ENCODE measurements around the gene PTPRF.
"Not testable (repeated sequence)": the region's sequence is repeated elsewhere in the genome, so short reads cannot be mapped to it uniquely, and the experiment has no call there.

The PTPRF gene

DNA sequence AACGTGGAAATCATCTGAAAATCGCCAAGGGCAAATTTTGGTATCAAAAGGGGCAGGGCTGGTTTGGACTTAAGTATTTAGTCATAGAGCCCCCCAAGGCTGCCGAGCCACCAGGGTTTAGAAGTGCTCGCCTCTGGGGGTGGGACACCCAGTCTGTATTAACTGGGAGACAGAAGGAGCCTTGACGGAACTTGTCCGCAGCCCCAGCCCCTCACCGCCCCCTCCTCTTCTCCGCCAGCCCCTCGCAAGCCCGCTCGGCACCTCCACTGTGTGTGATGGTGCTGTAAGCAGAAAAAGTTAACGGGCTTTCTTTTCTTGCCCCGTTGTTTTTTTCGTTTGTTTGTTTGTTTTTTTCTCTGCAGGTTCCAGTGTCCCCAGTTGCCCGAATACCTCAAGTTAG lies 81.7 kb downstream of the PTPRF start:
- DNase-seq: no peak

DNA sequence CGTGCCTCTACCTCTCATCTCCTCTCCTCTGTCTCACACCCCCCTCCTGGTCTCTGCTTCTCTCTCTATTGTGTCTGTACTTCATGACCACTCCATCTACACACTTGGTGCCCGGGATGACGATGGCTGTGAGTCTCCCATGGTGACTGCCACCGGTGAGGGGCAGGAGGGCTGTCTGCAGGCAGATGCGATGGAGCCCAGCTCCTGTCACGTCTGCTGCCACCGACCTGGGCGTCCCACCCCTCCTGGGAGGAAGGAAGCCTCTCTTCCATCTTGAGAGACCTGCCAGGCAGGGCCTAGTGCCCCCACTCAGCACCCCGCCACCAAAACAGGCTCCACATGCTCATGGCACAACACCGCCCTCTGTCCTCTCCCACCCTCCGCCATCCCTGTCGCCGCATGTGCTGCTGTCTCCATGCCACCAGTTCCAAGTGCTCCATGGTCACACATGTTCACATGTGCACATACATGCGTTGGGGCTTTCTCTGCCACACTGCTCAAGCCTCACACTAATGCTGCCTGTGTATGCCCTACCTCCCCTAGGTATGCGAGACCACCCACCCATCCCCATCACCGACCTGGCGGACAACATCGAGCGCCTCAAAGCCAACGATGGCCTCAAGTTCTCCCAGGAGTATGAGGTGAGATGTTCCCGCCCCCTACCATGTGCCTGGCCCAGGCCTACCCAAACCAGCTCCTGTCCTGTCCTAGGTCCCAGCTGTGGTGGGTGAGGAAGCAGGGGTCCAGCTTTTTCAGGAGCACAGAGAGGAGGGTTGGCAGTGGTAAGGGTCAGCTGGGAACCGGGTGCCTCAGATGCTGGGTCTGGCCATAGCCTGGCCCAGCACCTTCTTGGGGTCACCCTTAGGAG lies 82.6 kb downstream of the PTPRF start:
- DNase-seq: no peak

DNA sequence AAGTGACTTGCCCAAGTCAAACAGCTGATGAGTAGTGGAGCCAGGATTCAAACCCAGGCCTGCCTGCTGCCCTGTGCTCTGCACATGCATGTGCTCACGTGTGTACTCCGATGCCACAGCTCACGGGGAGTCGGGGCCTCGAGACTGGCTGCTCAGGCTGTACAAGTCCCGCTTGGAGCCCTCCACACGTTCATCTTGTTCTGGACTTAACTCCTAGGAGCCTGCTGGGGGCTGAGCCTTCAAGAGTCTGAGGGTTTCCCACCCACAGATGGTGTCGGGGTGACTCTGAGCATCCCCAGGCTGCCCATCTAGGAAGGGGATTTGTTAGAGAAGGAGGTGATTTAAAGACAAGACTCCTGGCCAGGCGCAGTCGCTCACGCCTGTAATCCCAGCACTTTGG lies 83.5 kb downstream of the PTPRF start:
- DNase-seq: no peak

DNA sequence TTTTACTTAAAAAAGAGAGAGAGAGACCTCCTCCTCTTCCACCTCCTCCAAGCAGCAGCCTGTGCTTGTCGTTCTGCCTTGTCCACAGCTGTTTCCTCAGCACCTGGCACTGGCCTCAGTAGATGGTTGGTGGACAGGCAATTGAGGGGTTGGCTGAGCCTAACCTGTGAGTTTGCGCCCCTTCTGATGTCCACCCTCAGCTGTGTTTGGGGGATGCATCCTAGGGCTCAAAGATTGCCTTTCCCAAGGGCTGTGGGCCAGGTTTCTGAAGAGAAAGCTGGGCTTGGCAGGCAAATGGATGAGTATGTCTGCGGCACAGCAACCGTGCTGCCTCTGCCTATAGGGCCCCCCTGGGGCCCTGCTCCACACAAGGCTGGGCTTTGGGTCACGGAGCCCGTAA lies 84.2 kb downstream of the PTPRF start:
- DNase-seq: no peak

DNA sequence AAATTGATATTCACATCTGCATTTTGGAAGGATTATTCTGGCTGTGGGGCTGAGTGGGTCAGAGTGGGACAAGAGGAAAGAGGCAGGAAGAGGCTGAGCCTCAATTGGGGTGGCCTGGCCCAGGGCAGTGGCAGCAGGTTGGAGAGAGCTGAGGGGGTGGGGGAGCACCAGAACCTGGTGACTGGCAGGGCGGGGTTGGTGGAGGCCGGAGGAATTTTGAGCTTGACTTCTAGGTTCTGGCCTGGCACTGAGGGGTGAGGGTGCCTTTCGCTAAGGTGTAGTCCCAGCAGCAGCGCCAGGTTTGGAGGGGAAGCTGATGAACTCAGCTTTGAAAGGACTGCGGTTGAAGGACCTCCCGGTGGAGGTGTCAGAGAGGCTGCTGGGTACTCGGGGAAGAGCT lies 85.7 kb downstream of the PTPRF start:
- DNase-seq: no peak

DNA sequence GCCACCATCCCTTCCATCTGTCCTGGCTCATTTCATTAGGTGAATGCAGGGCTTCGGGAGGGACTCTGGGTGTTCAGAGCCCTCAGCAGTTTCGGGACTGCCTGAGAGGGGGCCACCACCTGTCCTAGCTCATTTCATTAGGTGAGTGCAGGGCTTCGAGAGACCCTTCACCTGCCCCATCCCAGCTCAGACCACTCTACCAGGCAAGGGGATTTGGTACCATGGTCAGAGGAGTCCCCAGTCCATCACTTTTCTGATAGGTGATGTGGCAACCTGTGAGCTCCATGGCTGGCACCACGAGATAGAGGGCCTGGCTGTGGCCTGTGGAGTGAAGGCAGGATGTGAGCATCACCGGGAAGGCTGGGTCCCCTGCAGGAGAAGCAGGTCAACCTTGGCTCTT lies 86.3 kb downstream of the PTPRF start:
- no peak for DNase-seq

DNA sequence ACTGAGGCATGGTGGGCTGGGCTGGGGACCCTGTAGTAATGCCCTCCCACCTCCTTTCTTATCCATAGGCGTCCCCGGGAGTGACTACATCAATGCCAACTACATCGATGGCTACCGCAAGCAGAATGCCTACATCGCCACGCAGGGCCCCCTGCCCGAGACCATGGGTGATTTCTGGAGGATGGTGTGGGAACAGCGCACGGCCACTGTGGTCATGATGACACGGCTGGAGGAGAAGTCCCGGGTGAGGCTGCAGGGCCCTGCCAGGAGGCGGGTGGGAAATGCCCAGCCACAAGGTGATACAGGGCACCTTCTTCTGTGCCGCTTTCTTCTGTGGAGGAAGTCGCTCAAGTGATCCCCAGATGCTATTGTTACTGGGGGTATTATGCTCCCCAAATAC lies 87.0 kb downstream of the PTPRF start:
- no peak for DNase-seq

DNA sequence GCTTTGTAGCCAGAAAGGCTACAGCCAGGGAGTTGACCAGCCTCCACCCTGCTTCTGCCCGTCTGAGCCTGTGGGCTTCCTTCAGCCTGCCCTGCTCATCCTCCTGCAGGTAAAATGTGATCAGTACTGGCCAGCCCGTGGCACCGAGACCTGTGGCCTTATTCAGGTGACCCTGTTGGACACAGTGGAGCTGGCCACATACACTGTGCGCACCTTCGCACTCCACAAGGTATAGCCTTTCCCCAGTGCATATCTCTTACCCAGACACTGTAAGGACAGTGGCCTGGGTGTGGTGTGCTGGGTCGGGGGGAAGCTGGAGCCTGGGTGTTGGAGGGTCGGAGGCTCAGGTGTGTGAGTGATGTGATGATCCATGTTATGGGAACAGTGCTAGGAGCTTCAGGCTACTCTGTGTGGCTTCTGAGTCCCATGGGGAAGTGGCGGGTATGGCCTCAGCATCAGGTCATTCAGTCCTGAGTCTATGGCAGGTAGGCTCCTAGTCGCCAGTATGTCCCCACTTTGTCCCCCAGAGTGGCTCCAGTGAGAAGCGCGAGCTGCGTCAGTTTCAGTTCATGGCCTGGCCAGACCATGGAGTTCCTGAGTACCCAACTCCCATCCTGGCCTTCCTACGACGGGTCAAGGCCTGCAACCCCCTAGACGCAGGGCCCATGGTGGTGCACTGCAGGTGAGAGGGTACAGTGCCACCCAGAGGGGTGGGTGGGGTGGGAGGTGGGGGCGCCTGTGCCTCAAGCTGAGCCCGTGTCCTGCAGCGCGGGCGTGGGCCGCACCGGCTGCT lies 88.0 kb downstream of the PTPRF start:
- no peak for DNase-seq

DNA sequence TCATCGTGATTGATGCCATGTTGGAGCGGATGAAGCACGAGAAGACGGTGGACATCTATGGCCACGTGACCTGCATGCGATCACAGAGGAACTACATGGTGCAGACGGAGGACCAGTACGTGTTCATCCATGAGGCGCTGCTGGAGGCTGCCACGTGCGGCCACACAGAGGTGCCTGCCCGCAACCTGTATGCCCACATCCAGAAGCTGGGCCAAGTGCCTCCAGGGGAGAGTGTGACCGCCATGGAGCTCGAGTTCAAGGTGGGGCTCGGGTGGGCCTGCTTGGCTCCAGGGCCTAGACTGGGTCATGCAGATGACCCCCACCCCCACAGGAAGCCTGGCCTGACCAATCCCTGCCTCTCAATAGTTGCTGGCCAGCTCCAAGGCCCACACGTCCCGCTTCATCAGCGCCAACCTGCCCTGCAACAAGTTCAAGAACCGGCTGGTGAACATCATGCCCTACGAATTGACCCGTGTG lies 88.7 kb downstream of the PTPRF start:
- no peak for DNase-seq

DNA sequence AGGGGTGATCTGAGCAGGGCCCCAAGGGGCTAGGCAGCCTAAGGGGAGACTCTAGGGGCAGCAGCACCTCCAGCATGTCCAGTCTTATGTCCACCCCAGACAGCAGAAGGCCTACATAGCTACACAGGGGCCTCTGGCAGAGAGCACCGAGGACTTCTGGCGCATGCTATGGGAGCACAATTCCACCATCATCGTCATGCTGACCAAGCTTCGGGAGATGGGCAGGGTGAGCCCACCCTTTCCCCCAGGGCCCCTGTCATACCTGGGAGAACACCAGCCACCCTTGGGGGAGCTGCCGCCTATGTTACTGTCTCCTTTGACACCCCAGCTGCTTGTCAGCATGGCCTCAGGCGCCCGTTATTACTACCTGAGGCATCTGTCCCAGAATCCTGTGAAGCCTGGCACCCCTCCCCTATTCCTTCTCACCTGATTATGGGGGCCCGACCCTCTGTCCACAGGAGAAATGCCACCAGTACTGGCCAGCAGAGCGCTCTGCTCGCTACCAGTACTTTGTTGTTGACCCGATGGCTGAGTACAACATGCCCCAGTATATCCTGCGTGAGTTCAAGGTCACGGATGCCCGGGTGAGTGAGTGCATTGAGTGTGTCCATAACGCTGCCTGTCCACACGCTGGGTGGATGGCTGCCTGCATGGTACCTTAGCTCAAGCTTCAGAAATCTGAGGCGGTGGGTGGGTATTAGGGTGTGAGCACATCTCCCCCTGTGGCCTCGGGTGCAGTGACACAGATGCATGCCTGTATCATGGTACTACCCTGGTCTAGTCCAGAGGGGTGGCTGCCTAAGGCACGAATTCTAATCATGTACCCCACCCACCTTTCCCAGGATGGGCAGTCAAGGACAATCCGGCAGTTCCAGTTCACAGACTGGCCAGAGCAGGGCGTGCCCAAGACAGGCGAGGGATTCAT lies 89.6 kb downstream of the PTPRF start:
- DNase-seq: no peak

DNA sequence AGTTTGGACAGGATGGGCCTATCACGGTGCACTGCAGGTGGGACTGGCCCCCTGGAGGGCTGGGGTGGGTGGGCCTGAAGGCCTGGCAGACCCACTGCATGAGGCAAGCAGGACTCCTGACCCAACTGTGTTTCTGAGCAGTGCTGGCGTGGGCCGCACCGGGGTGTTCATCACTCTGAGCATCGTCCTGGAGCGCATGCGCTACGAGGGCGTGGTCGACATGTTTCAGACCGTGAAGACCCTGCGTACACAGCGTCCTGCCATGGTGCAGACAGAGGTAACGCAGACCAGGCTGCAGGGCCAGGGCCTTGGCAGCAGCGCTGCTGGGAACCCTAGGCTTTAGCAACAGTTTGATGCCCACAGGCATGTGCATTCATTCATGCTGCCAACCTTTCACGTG lies 90.3 kb downstream of the PTPRF start:
- no peak for DNase-seq

DNA sequence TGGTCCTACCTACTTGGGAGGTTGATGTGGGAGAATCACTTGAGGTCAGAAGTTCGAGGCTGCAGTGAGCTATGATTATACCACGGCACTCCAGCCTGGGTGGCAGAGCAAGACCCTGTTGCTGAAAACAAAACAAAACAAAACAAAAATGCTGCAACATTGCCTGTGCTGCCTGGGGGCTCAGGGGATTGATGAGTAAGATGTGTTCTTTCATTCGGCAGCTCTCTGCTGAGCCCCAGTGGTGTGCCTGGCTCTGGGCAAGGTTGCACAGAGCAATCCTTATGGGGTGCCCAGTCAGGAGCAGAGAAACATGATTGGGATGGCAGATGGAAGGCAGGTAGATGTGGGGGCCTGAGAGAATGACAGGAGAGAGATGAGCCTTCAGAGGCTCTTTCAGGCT lies 90.7 kb downstream of the PTPRF start:
- no peak for DNase-seq

DNA sequence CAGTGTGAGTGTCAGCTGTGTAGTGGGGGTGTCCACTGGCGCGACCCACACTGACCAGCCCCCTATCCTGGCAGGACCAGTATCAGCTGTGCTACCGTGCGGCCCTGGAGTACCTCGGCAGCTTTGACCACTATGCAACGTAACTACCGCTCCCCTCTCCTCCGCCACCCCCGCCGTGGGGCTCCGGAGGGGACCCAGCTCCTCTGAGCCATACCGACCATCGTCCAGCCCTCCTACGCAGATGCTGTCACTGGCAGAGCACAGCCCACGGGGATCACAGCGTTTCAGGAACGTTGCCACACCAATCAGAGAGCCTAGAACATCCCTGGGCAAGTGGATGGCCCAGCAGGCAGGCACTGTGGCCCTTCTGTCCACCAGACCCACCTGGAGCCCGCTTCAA lies 91.2 kb downstream of the PTPRF start:
- no peak for DNase-seq

DNA sequence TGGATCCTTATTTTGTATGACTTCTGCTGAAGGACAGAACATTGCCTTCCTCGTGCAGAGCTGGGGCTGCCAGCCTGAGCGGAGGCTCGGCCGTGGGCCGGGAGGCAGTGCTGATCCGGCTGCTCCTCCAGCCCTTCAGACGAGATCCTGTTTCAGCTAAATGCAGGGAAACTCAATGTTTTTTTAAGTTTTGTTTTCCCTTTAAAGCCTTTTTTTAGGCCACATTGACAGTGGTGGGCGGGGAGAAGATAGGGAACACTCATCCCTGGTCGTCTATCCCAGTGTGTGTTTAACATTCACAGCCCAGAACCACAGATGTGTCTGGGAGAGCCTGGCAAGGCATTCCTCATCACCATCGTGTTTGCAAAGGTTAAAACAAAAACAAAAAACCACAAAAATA lies 91.8 kb downstream of the PTPRF start:
- DNase-seq: no peak

DNA sequence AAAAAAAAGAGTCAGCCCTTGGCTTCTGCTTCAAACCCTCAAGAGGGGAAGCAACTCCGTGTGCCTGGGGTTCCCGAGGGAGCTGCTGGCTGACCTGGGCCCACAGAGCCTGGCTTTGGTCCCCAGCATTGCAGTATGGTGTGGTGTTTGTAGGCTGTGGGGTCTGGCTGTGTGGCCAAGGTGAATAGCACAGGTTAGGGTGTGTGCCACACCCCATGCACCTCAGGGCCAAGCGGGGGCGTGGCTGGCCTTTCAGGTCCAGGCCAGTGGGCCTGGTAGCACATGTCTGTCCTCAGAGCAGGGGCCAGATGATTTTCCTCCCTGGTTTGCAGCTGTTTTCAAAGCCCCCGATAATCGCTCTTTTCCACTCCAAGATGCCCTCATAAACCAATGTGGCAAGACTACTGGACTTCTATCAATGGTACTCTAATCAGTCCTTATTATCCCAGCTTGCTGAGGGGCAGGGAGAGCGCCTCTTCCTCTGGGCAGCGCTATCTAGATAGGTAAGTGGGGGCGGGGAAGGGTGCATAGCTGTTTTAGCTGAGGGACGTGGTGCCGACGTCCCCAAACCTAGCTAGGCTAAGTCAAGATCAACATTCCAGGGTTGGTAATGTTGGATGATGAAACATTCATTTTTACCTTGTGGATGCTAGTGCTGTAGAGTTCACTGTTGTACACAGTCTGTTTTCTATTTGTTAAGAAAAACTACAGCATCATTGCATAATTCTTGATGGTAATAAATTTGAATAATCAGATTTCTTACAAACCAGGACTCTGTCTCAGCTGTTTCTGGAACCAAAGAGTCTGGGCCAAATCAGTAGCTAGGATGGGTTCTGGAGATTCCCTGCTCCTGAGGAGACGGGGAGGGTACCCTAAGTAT lies 92.5 kb downstream of the PTPRF start:
- DNase-seq: no peak

DNA sequence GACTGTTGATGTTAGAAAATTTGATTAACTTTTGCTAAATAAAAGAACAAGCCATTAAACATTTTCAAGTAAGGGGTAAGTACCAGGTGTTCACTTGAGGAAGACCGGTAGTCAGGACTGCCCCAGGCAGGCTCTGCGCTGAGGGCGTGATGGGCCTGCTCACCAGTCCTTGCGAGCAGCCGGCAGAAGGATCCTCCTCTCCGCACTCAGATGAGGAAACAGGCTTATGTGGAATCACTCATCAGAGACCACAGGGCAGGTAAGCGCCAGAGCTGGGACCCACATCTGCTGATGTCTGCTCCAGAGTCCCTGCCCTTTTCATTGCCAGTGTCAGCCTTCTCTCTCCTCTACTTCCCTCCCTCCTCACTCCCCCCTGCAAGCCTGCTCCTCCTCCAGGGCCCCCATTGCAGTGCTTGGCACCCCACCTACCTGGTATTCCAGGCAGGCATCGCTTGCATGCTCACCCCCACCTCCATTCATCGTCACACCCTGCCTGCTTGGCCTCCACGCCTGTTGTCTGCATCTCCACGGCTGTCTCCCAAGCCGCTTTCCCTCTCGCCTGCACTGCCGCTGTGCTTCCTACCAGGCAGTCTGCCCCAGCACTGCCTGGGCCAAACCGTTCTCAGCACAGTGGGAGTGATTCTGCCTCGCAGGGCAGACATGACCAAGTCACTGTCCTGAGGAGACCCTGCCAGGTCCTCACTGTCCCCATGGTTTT lies 94.5 kb downstream of the PTPRF start:
- no peak for DNase-seq

DNA sequence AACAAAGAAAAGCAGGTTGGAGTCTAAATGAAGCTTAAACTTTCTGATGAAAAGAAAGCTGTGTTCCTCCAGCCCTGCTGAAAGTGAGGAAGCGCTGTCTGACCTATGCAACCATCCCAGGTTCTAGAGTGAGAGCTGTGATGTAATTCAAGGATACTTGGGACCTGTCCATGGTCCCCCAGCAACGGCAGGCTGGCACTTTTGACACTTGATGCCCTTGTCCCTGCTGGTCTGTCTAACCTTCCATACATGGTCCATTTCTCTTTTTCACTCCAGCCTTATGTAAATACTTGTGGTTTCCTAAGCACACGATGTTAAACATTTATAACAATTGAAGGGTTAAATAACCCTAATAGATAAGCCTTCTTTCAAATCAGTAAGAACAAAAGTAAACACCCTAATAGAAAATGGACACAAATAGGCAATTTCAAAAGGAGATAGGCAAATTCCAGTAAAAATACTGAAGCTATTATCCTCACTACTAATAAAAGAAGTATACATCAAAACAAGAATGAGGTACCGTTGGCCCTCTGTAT lies 101.5 kb downstream of the PTPRF start:
- no peak for DNase-seq

DNA sequence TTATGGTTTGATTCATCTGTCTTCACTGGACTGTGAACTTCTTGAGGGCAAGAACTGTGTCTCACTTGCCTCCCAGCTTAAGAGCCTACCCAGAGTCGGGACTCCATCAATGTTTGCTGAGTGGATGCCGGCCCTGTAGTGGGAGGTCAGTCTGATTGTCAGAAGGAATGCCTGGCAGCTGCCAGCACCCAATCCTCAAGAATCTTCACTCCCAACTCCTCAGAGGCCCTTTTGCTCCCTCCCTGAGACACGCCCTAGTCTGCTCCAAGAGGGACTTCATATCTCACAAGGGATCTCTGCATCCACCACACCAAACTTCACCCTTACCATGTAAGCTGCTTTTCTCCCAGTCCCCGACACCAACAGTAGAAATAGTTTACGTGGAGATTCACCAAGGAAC lies 104.0 kb downstream of the PTPRF start:
- no peak for DNase-seq

DNA sequence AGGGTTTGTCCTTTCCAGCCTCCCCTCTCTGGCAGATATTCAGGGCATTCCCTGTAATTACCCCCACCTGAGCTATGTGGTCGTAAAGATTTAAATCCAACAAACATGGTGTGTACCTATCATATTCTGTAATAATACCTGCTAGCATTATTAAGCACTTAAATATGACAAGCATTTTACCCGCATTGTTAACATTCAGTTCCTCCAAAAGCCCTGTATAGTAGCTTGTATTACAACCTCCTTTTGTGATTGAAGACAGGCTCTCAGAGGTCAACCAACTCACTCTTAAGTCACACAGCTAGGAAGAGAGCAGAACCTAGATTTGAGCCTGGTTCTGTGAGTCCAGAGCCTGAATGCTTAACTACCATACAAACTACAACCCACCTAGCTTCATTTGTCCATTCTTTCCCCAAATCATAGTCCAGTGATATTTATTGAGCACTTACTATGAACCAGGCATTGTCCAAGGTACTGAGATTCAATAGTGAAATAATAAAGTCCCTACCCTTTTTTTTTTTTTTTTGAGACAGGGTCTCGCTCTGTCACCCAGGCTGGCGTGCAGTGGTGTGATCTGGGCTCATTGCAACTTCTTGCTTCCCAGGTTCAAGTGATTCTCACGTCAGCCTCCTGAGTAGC lies 105.4 kb downstream of the PTPRF start:
- no peak for DNase-seq

DNA sequence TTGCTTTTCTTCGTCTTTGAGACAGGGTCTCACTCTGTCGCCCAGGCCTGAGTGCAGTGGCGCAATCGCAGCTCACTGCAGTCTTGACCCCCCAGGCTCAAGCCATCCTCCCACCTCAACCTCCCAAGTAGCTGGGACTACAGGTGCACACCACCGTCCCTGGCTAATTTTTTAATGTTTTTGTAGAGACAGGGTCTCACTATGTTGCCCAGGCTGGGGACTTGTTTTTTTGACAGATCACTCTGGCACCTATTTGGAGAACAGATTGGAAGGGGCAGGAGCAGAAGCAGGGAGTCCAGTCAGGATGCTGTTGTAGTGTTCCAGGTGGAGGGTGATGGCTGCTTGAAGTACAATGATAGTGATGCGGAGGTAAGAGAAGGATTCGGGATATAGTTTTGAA lies 106.6 kb downstream of the PTPRF start:
- DNase-seq: no peak

DNA sequence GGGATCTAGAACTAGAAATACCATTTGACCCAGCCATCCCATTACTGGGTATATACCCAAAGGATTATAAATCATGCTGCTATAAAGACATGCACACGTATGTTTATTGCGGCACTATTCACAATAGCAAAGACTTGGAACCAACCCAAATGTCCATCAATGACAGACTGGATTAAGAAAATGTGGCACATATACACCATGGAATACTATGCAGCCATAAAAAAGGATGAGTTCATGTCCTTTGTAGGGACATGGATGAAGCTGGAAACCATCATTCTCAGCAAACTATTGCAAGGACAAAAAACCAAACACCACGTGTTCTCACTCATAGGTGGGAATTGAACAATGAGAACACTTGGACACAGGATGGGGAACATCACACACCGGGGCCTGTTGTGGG lies 107.7 kb downstream of the PTPRF start:
- not testable (repeated sequence) for DNase-seq

Measured in stimulated activated CD4-positive, alpha-beta T cell treated with anti-CD3 and anti-CD28 coated beads, Interleukin-15, amount 100 ng/mL, for 24 hours (primary cell).